Liver (tissue), 9 donors: ENCODE measurements around the gene GLRX3. TPM values are rescaled to one million over a fixed set of nuclear protein-coding genes. Genes with fewer than 3 reads are reported as not detected.

ENCODE experiments used
- DNase-seq: peaks from one replicate; pipeline ENCODE4 v3.0.0-alpha.2; 2017; ENCODE audit warnings: low spot score
- H3K27ac ChIP-seq, 2 donors: one replicate each; pipeline ENCODE4 v1.7.0; 2013; ENCODE audit warnings: inconsistent platforms in 2 of 2, low read length in 2 of 2, control low read depth in 1 of 2, low read depth in 1 of 2, mild to moderate bottlenecking in 1 of 2
- H3K27me3 ChIP-seq, 4 donors: one replicate each; pipeline versions ENCODE4 v1.6.1 to v1.7.0; 2013; ENCODE audit warnings: low read length in 3 of 4, inconsistent platforms in 1 of 4, mild to moderate bottlenecking in 1 of 4, moderate library complexity in 1 of 4; ENCODE audit not compliant: control insufficient read depth in 4 of 4, insufficient read depth in 4 of 4
- H3K36me3 ChIP-seq, 4 donors: one replicate each; pipeline versions ENCODE4 v1.6.1 to v1.7.0; 2013; ENCODE audit warnings: low read length in 3 of 4, mild to moderate bottlenecking in 3 of 4, low read depth in 1 of 4, moderate library complexity in 1 of 4; ENCODE audit not compliant: control insufficient read depth in 4 of 4, insufficient read depth in 3 of 4
- H3K4me1 ChIP-seq, 4 donors: one replicate each; pipeline versions ENCODE4 v1.6.1 to v1.7.0; 2013; ENCODE audit warnings: low read length in 3 of 4, mild to moderate bottlenecking in 3 of 4, moderate library complexity in 1 of 4; ENCODE audit not compliant: control insufficient read depth in 4 of 4, insufficient read depth in 4 of 4
- H3K4me3 ChIP-seq, 3 donors: one replicate each; pipeline versions ENCODE4 v1.6.1 to v1.7.0; 2013; ENCODE audit warnings: low read length in 3 of 3, control low read depth in 1 of 3, low read depth in 1 of 3, mild to moderate bottlenecking in 1 of 3
- H3K9ac ChIP-seq, 2 donors: one replicate each; pipeline ENCODE4 v1.7.0; 2013; ENCODE audit warnings: low read length in 2 of 2, mild to moderate bottlenecking in 2 of 2, moderate library complexity in 2 of 2, control low read depth in 1 of 2, low read depth in 1 of 2
- H3K9me3 ChIP-seq, 4 donors: one replicate each; pipeline versions ENCODE4 v1.6.1 to v1.7.0; 2013; ENCODE audit warnings: low read length in 3 of 4; ENCODE audit not compliant: control insufficient read depth in 4 of 4
- ATF3 ChIP-seq: IDR thresholded peaks from 2 replicates; pipeline ENCODE4 v1.6.1; 2016; ENCODE audit warnings: antibody characterized with exemption
- CTCF ChIP-seq: fragments of 150-350 bp; IDR thresholded peaks from 2 replicates; pipeline ENCODE4 v1.5.1; 2017; ENCODE audit warnings: improper control_type of control experiment, low read depth, low read length; ENCODE audit not compliant: missing input control
- EGR1 ChIP-seq, 2 donors: IDR thresholded peaks; 2 replicates each; pipeline ENCODE4 v1.6.1; 2016 to 2018; ENCODE audit warnings: antibody characterized with exemption in 2 of 2, low read depth in 2 of 2
- FOXA1 ChIP-seq: IDR thresholded peaks from 2 replicates; pipeline ENCODE4 v1.6.1; 2016; ENCODE audit warnings: antibody characterized with exemption
- GABPA ChIP-seq, 2 donors: IDR thresholded peaks in 1 of 2; conservative IDR thresholded peaks in 1 of 2; 2 replicates each; pipeline ENCODE4 v1.6.1; 2016; ENCODE audit warnings: antibody characterized with exemption in 2 of 2, mild to moderate bottlenecking in 1 of 2, moderate library complexity in 1 of 2
- HNF4A ChIP-seq, 2 donors: conservative IDR thresholded peaks; 2 replicates each; pipeline ENCODE4 v1.6.1; 2016; ENCODE audit warnings: antibody characterized with exemption in 2 of 2, mild to moderate bottlenecking in 2 of 2
- HNF4G ChIP-seq: IDR thresholded peaks from 2 replicates; pipeline ENCODE4 v1.6.1; 2016; ENCODE audit warnings: antibody characterized with exemption
- JUND ChIP-seq, 2 donors: IDR thresholded peaks; 2 replicates each; pipeline ENCODE4 v1.6.1; 2016; ENCODE audit warnings: antibody characterized with exemption in 2 of 2
- NR2F2 ChIP-seq: IDR thresholded peaks from 2 replicates; pipeline ENCODE4 v1.6.1; 2016; ENCODE audit warnings: antibody characterized with exemption
- RAD21 ChIP-seq, 2 donors: IDR thresholded peaks; 2 replicates each; pipeline ENCODE4 v1.6.1; 2016; ENCODE audit warnings: antibody characterized with exemption in 2 of 2, mild to moderate bottlenecking in 2 of 2
- RXRA ChIP-seq, 2 donors: IDR thresholded peaks; 2 replicates each; pipeline ENCODE4 v1.6.1; 2017 to 2018; ENCODE audit warnings: antibody characterized with exemption in 2 of 2, mild to moderate bottlenecking in 1 of 2
- SP1 ChIP-seq: IDR thresholded peaks from 2 replicates; pipeline ENCODE4 v1.6.1; 2018; ENCODE audit warnings: antibody characterized with exemption, mild to moderate bottlenecking
- TAF1 ChIP-seq: conservative IDR thresholded peaks from 2 replicates; pipeline ENCODE4 v1.6.1; 2016; ENCODE audit warnings: antibody characterized with exemption, mild to moderate bottlenecking
- YY1 ChIP-seq: IDR thresholded peaks from 2 replicates; pipeline ENCODE4 v1.6.1; 2016; ENCODE audit warnings: antibody characterized with exemption, mild to moderate bottlenecking
- ZBTB33 ChIP-seq: IDR thresholded peaks from 2 replicates; pipeline ENCODE4 v1.6.1; 2016; ENCODE audit warnings: antibody characterized with exemption
- WGBS: extraction: QIAGEN DNeasy Blood & Tissue Kit; methylation state at CpG from one replicate; pipeline ENCODE4 v1.1.7; 2013; 5-methylcytosine and 5-hydroxymethylcytosine counted together
- polyA plus RNA-seq, 2 donors: library from polyadenylated mRNA; stranded (reverse) in 1 of 2; unstranded in 1 of 2; fragments of 200-250 nt in 1 of 2; fragments of >200 nt in 1 of 2; fragmentation: Nextera tagmentation in 1 of 2; extraction: Ambion mirVana in 1 of 2; gene quantifications; one replicate each; pipeline versions ENCODE4 v1.2.1 to v1.2.3, GENCODE V29; 2013 to 2015
- total RNA-seq, 2 donors: library from RNA; depleted of rRNA; stranded (reverse); fragments of >200 nt; gene quantifications; one replicate each; pipeline ENCODE4 v1.2.3, GENCODE V29; 2014
- donor health status: healthy.
- donor health status: healthy.
- donor health status: healthy.
- donor health status: healthy.
- donor health status: healthy.

Gene GLRX3
- total and polyA plus RNA-seq, 4 donors: 24.0 to 34.0 (median 28.5) TPM

- H3K4me3 ChIP-seq: no peak overlapping the region
- DNase-seq: no peak
- H3K4me1 ChIP-seq: peaks cover 0 to 9% (median 7%) of the 10 kb centered on the region in 4 donors
- H3K27me3 ChIP-seq: no peaks in the 10 kb centered on the region
- peaks cover 8 to 22% (median 16%) of the 10 kb centered on the region in 4 donors for H3K36me3 ChIP-seq
- no peak overlapping the region for H3K9ac ChIP-seq
- no peak overlapping the region for H3K27ac ChIP-seq
- WGBS: 94% methylated on average over 28 of the region's 28 CpGs
- H3K9me3 ChIP-seq: no peaks in the 10 kb centered on the region
- TF ChIP-seq HNF4A (conservative IDR thresholded peaks at IDR 0.05) (no peak), TAF1 (no peak), GABPA (IDR thresholded peaks at IDR 0.05 in 1 of 2, conservative IDR thresholded peaks at IDR 0.05 in 1 of 2) (no peak), ZBTB33 (no peak), JUND (IDR thresholded peaks at IDR 0.05) (no peak), FOXA1 (no peak), SP1 (no peak), RXRA (IDR thresholded peaks at IDR 0.05) (no peak), NR2F2 (no peak), YY1 (no peak), RAD21 (IDR thresholded peaks at IDR 0.05) (no peak)
These were observed 52.3 kb downstream of the GLRX3 start for GRCh38 chr10:130188195-130189175.

- no peak for DNase-seq
- H3K4me3 ChIP-seq: no peak overlapping the region
- no peak overlapping the region for H3K27ac ChIP-seq
- TF ChIP-seq EGR1 (IDR thresholded peaks at IDR 0.05; ENCODE audit: low read depth in 2 of 2) (no peak), RXRA (IDR thresholded peaks at IDR 0.05) (no peak), ATF3 (no peak), HNF4A (conservative IDR thresholded peaks at IDR 0.05) (no peak), SP1 (no peak), NR2F2 (no peak)
- H3K9ac ChIP-seq: no peak overlapping the region
- no peaks in the 10 kb centered on the region for H3K9me3 ChIP-seq
- WGBS: 79% methylated on average over 25 of the region's 25 CpGs
- H3K27me3 ChIP-seq: no peaks in the 10 kb centered on the region
- peaks cover 4 to 16% (median 9%) of the 10 kb centered on the region in 4 donors for H3K36me3 ChIP-seq
- peaks cover 0 to 9% (median 7%) of the 10 kb centered on the region in 4 donors for H3K4me1 ChIP-seq
These were observed 53.4 kb downstream of the GLRX3 start for GRCh38 chr10:130189608-130190054.

- Histone ChIP-seq H3K27ac (no peak overlapping the region), H3K36me3 (peaks cover 3 to 12% (median 5%) of the 10 kb centered on the region in 4 donors), H3K27me3 (no peaks in the 10 kb centered on the region), H3K9ac (no peak overlapping the region), H3K9me3 (no peaks in the 10 kb centered on the region), H3K4me1 (peaks cover 0 to 9% (median 7%) of the 10 kb centered on the region in 4 donors), H3K4me3 (peak overlapping the region in 2 of 3 donors; percentile 39 to 74)
- peak; percentile 91 for DNase-seq
- TF ChIP-seq ZBTB33: no peak
- TF ChIP-seq CTCF: peak; percentile 100
- TF ChIP-seq SP1: no peak
- peak; percentile 82 to 88 for TF ChIP-seq RAD21 (IDR thresholded peaks at IDR 0.05)
- no peak for TF ChIP-seq HNF4G
- WGBS: 2% methylated on average over 81 of the region's 81 CpGs
These were observed 54.0 kb downstream of the GLRX3 start for GRCh38 chr10:130190055-130190736.
